Stimulated activated CD8-positive, alpha-beta memory T cell treated with anti-CD3 and anti-CD28 coated beads, Interleukin-4, amount 100 ng/mL, for 1 hour (primary cell): Measurements from ENCODE around the gene MAGEA10.
"Not testable (repeated sequence)": the region's sequence is repeated elsewhere in the genome, so short reads cannot be mapped to it uniquely, and the experiment has no call there.

Experiments
- DNase-seq, 2 donors: peaks; one replicate each; pipeline ENCODE4 v3.0.0-alpha.2; 2020; ENCODE audit warnings: low read depth in 2 of 2, low spot score in 1 of 2

MAGEA10 gene

DNA sequence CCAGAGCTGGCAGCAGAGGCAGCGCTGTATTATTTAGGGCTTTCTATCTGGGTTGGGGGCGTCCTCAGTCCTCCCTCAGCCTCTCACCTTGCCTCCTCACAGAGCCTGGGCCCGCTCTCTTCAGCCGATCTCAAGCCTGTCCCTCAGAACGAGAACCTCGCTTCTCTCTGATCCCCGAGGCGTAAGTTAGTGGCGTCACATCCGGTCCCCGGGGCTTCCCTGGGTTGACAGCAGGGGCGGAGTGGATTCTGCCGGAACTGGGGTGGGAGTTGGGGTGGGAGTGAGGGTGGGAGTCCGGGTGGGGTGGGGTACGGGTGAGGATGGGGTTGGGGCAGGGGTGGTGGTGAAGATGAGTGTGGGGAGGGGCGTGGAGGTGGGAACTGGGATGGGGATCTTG lies at the start of gene MAGEA10:
MAGEA10 (minus strand) TSS at position 190 of the 397 bp plus-strand sequence. CDS start 2,957 bp downstream, outside the sequence.
- no peak for DNase-seq

DNA sequence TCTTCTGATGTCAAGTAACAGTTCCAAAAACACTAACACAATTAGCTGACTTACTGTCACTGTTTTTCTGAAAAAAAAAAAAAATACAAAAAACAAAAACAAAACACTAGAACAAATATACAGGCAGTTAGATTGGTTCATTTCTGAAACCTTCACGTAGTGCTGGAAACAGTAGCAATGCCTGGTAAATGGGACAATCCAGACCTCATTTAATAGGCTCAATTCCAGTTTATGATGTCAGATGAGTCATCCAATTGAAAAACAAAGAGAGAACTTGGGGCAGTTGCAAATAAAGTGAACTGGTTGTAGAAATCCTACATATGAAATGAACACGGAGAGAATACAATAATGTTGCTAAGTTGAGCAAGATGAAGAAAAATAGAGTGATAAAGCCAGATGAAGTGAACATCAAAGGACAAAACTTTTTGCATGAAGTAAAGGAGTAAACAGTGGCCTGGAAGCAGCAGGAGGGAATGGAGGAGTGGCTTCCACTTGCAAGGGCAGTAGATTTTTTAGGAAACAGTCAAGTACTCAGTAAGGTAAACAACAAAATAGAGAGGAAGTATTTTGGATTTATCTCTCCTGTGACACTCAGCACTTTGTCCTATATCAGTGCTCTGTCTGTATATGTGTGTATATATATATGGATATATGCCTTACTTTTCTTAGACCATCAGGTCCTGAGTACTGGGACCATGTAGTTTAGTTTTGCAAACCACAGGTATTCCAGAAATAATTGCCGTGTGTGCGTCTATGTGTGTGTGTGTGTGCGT lies 39.3 kb upstream of the MAGEA10 start:
- no peak for DNase-seq

DNA sequence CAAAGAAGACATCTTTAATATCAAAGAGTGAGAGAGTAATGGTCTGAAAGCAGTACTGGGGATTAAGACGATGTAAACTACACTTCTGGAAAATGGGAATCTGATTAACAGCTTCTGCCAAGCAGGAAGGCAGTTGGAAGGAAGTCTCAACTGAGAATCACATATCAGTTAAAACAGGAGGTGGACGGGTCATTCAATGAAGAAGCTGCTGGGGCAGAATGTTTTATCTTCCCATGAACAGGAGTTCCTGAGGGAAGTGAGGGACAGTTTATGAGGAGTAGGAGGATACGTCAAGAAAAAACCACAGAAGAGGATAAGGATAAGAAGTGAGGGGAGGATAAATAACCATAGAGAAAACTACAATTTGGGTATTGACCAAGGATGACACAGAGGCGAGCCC lies 38.7 kb upstream of the MAGEA10 start:
- no peak for DNase-seq

DNA sequence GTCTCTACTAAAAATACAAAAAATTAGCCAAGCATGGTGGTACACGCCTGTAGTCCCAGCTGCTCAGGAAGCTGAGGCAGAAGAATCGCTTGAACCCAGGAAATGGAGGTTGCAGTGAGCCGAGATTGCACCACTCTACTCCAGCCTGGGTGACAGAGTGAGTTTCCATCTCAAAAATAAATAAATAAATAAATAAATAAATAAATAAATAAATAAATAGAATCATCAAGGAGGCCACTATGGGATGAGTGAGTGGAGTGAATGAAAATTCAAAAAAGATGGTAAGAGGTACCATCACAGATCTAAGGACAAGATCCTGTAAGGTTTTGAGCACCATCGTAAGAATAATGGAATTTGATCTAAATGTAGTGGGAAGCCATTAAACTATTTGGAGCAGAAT lies 37.5 kb upstream of the MAGEA10 start:
- DNase-seq: not testable (repeated sequence)

DNA sequence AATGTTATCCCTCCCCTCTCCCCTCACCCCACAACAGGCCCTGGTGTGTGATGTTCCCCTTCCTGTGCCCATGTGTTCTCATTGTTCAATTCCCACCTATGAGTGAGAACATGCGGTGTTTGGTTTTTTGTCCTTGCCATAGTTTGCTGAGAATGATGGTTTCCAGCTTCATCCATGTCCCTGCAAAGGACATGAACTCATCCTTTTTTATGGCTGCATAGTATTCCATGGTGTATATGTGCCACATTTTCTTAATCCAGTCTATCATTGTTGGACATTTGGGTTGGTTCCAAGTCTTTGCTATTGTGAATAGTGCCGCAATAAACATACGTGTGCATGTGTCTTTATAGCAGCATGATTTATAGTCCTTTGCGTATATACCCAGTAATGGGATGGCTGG lies 35.5 kb upstream of the MAGEA10 start:
- DNase-seq: not testable (repeated sequence)

DNA sequence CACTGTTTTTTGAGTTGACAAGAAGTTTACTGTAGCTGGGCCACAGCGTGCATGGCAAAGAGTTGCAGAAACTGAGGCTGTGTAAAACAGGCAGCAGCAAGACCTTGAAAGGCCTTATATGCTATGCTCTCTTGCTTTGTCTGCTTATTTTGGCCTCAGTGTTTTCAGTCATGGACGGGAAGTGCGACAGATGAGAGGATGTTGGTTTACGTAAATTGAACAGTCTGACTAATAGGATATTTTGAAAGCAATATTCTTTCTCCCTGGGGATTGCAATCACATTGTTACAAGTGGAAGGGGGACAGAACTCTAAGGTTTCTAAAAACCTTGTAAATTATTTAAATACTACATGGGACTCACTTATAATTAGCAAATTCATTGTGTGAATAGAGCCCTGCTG lies 32.2 kb upstream of the MAGEA10 start:
- no peak for DNase-seq

DNA sequence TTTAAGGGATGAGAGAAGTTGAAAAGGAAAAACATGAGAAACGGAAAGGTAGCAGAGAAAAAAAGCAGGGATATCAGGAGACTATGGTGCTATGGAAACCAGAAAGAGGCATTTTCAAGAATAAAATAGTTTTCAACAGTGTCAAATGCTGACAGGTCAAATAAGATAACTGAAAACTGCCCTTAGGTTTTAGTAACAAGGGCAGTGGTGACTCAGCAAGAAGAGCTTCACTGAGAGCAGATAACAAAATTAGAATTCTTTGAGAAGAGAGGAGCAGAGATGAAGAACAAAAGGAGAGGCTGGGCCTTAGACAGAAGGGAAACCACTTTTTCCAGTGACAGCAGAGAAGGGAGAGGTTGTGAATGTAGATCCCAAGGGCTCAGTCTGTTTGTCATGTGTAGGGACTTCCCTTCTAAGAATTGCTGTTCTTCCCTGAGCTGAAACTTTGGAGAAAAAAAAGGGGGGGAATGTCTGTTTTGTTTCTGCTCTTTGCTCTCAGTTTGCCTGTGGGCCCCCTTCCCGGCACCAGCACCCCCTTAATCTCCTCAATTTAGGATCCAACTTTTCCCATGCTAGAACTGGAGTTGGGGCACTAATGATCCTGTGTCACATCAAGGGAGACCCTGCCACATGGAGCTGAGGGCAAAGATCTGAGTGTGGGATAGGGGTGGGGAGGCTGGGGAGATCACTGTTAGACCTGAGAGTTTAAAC lies 26.8 kb upstream of the MAGEA10 start:
- no peak for DNase-seq

DNA sequence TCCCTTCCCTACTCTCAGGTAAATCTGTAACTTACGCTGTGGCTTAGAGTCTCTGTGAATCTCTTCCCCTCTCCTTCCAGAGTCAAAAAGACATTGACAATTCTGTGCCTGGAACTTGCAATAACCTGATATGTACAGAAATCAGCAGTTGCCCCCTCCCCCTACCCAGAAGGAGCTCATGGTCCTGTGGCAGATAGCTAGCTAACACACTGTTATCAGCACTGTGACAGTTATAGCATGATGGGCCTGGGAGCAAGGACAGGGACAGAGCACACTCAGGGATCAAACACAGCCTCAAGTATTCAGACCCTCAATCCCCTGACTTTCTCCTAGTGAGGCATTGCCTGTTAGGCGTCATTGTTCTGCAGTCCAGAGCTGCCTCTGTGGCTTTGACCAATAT lies 18.7 kb upstream of the MAGEA10 start:
- no peak for DNase-seq

DNA sequence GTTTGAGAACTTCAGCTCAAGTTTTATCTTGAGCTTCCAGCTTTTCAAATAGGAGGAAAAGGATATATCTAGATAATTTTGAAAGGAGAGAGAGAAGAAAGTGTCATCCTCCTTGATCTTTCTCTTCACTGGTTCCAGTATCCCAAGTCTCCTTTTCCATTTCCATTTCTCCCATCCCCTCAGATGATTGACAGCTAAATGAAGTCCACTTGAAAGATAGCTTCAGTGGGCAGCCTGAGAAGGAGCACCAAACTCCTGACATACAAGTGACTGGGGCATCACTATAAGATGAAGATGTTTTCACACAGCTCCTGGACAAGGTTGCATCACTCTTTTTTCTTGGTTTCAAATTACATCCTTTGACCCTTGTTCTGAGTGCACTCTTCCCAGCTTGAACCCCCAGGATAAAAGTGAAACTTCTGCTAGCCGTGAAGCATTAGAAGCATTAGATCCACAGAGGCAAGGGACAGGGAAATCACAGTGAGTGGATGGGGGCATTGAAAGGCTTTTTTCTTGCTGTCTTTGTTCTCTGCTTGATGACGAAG lies 17.5 kb upstream of the MAGEA10 start:
- no peak for DNase-seq

DNA sequence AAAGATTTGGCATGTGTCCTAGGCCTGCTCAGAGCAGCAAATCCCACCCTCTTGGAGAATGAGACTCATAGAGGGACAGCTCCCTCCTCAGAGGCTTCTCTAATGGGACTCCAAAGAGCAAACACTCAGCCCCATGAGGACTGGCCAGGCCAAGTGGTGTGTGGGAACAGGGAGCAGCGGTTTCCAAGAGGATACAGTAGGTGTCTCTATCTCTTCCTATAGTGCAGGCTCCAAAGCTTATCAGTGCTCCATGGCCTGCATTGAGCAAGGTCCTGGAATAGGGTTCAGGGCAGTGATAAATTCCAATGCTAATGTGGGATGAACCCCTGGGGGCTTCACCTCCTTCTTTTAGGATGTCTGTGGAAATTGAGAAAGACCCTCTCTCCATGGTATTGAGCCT lies 15.7 kb upstream of the MAGEA10 start:
- DNase-seq: no peak

DNA sequence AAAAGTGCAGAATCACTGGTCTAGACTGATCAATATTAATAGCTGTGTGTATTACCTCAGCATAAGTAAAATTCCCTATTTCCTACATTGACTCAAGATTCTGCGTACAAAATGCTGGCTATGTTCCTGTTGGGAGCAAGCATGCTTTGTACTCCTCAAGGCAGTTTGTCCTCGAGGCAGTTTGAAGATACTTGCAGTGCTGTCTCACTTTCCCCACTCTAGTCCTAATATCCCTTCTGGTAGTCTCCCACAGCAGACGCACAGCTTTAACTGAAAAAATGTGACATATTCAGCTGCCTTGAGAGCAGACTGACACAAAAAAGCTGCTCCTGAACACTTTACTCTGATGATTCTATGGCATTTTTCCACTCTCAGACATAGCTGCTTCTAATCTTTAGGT lies 12.9 kb upstream of the MAGEA10 start:
- no peak for DNase-seq

DNA sequence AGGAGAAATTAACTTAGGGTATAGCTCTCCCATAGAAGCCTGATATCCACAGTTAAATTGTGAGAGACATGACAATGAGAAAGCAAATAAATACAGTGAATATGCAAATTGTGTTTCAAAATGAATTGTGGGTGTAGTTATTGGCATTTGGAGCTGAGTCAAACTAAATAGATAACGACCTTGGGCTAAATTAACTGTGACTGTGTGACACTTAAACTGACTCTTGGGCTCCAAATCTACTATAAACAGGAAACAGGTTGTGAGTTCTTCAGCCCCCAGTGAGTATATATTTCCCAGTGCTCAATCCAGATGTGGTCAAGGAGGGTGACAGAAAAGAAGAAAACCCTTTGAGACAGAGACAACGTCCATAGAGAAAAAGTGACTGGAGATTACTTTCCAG lies 11.3 kb upstream of the MAGEA10 start:
- no peak for DNase-seq

DNA sequence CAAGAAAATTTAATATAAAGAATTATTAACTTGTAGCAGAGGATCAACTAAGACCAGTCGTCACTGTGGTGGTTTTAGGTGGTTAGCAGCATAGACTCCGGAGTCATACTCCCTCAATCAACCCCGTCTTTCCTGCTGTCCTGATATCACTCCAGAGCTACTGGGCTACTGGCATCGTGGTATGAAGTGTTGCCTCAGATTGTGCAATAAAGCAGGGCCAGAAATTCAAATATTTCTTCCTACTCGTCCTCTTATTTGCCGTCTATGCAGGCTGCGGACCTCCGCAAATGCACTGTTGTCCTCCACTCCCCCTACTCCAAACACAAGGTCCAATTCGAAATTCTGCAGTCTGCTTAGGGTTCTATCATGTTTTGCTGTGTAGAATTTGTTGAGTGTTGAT lies 1.2 kb upstream of the MAGEA10 start:
- DNase-seq: no peak

DNA sequence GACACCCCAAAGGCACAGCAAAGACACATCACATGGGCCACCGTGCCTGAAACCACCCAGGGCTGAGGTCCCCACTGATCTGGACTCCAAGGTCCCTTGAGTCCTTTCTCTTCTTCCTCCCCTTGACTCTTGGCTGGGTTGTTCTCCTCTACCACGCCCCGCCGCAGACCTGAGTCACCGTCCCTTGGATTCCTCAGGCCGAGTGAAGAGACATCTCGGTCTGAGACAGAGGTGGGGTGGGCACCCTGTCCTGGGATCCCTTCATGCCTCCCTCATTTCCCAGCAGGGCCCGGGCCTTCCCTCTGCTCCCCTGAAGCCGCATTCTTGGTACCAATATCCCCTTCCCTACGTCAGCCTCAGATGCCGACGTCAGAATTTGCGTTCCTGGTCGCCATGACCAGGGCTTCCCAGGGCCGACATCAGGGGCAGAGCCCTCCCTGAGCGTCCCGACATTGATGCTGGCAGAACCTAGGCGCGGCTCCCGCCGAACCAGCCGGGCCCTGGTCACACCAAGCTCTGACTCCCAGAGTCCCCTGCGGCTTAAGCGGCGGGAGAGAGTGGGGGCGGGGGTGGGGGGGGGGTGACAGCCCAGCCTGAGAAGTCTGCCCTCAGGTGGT lies 498 bp downstream of the MAGEA10 start:
- DNase-seq: no peak

DNA sequence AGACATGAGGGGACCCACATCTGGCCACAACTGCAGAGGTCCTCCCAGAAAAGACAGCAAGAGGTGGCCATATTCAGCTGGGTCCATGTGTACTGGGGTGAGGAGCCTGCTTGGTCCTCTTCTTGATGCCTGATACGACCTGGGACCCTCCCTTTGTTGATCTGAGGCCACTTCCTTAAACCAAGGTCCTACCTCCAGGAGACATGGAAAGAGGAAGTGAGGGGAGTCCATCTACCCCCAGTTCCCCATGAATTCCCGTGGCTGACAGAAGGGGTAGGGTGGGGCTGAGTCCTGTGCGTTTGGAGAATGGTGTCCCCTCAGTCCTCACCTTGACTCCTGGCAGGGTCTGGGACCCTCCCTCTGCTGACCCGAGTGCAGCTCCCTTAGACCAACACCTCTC lies 2.1 kb downstream of the MAGEA10 start:
- DNase-seq: no peak

DNA sequence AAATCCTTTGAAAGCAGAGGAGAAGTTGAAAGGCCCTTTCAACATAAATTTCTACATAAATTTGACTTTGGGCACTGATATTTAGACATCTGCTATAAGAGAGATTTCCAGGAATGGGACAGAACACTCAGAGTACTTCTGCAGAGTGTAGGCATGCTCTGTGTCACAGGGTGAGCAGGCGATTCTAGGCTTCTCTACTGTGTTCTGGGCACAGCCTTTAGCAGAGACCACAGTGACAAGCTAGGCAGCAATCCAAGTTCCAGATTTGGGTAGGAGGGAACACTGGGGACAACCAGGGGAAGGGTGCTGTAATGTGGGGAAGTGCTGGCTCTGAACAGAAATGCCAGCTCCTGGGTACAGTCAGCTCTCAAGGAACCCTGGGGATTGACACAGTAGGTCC lies 6.9 kb downstream of the MAGEA10 start:
- no peak for DNase-seq

DNA sequence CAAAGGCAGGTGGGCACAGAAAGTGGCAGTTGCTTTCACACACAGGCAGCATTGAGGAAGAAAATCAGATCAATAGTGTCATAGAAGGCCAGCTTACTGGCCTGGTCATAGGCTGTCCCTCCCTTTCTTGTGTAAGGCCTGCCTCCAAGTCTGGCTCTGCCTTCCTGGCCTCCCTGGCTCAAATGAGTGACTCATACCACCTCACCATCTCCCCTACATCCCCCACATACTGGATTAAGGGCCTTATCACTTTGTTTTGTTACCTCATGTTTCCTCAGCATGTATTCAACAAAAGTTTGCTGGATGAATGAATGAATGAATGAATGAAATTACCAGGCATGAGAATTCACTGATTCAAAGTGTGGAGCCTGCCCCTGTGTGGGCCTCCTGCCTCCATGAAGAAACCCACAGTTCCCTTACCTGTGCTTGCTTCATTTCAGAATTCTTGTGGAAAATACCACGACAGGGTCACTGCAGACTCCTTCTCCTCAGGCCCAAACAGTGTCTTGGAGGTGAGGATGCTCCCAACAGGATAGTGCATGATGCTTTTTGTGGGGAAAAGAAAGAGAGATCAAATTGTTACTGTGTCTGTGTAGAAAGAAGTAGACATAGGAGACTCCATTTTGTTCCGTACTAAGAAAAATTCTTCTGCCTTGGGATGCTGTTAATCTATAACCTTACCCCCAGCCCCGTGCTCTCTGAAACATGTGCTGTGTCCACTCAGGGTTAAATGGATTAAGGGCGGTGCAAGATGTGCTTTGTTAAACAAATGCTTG lies 9.1 kb downstream of the MAGEA10 start:
- DNase-seq: not testable (repeated sequence)

DNA sequence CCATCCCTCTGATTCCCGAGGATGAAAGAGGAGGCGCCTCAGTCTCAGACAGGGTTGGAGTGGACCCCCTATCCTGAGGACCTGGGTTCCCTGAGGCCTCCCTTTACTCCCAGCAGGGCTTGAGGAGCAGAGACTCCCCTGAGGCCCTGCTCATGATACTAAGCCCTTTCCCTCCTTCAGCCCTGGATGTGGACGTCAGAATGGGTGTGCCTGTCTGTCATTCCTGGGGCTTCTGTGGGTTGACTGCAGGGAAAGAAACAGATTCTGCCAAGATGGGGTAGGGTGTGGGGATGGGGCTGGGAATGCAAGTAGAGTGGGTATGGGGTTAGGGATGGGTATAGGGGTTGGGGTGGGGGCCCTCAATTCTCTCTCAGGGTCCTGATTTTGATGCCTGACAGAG lies 21.1 kb downstream of the MAGEA10 start:
- no peak for DNase-seq

DNA sequence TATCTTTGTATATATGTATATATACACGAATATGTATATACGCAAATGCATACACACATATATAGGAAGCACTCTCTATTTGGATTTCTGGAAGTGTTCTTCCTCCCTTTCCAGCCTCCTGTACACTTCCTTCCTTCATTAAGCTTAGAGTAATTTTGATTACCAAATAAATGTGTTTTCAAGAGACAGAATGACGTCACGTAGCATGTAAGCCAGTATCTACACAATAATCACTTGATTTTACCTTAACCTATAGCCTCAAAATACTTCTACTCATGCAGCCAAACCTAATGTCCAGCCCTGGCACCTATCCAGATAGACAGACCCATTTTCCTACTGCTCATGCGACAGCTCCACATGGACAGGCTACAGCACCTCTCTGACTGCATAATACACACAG lies 29.9 kb downstream of the MAGEA10 start:
- no peak for DNase-seq

DNA sequence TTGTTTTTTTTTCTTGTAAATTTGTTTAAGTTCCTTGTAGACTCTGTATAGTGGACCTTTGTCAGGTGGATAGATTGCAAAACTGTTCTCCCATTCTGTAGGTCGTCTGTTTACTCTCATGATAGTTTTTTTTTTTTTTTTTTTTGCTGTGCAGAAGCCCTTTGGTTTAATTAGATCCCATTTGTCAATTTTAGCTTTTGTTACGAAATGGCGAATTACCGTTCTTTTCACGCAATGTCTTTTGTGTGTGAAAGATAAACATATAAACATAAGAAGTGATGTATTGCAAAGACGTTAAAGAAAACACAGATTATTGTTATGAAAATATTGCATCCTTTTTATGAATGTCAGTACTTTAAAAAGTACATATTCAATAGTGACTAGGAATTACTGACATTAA lies 34.5 kb downstream of the MAGEA10 start:
- no peak for DNase-seq

DNA sequence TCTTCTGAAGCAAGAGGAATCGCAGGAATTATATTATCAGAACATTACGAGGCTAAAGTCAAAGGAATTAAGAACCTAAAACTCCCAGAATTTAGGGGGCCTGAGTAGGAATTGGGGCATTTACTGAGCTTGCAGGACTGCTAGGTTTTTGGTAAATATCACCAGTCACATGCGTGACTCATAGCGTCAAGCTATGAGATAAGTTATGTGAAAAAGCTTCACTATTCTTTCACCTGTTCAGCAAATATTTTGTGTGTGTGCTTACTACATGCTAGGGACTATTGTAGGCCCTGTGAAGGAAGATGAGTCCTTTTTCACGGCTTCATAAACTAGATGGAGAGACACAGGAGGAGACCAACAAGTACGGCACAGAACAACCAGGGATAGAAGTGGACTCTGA lies 52.2 kb downstream of the MAGEA10 start:
- no peak for DNase-seq
